D721Med (cell line): ENCODE results near the gene PEPD.

ENCODE experiments used
- DNase-seq: peaks from one replicate; pipeline ENCODE4 v3.0.0; 2011; ENCODE audit warnings: low spot score; ENCODE audit not compliant: insufficient read length
- FAIRE-seq: peaks from 2 replicates; lab custom pipeline; 2011; peaks lifted over from hg19 to GRCh38; lab: Jason Lieb, UNC
- TF ChIP-seq, protein P1 (sequence below): IDR thresholded peaks from 2 replicates; pipeline ENCODE4 v1.5.1; 2012; ENCODE audit warnings: mild to moderate bottlenecking, control low read depth; ENCODE audit not compliant: insufficient read depth; ENCODE audit errors: missing control alignments

The PEPD gene

DNA sequence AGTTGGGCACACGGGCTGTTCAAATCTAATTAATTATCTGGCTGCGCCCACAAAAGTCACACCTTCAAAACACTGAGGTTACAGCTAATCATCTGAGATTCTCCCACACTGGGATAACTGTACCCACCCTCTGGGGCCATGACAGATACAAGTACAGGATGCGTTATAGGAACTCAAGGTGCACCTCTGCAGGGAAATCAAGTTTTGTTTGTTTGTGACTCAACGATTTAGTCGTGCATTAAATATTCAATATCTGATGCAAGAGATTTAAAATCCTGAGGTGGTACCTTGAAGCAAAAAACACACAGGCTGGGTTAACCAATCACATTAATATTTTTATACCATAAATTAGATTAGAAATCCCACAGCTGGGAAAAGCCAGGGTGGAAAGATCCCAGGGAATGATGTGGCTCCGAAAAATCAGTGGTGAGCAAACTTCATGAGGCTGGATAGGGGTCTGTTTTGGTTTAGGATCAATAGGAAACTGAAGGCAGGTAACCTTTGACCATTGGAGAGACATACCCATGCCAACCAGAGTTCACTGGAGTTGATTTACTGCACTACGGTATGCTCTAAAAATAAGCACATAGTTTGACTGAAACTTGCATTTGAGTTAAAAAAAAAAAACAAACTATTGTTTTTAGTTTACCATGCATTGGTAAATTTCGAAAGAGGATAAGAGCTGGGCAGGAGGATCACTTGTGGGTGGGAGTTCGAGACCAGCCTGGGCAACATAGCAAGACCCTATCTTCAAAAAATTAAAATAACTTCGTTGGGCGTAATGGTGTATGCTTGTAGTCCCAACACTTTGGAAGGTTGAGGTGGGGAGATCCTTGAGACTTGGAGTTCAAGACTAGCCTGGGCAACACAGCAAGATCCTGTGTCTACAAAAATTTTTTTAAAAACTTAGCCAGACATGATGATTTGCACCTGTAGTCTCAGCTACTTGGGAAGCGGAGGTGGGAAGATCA is 172.0 kb downstream of the PEPD start:
- TF ChIP-seq, protein P1, sequence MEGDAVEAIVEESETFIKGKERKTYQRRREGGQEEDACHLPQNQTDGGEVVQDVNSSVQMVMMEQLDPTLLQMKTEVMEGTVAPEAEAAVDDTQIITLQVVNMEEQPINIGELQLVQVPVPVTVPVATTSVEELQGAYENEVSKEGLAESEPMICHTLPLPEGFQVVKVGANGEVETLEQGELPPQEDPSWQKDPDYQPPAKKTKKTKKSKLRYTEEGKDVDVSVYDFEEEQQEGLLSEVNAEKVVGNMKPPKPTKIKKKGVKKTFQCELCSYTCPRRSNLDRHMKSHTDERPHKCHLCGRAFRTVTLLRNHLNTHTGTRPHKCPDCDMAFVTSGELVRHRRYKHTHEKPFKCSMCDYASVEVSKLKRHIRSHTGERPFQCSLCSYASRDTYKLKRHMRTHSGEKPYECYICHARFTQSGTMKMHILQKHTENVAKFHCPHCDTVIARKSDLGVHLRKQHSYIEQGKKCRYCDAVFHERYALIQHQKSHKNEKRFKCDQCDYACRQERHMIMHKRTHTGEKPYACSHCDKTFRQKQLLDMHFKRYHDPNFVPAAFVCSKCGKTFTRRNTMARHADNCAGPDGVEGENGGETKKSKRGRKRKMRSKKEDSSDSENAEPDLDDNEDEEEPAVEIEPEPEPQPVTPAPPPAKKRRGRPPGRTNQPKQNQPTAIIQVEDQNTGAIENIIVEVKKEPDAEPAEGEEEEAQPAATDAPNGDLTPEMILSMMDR, result no peak
- DNase-seq, result no peak
- no peak for FAIRE-seq

DNA sequence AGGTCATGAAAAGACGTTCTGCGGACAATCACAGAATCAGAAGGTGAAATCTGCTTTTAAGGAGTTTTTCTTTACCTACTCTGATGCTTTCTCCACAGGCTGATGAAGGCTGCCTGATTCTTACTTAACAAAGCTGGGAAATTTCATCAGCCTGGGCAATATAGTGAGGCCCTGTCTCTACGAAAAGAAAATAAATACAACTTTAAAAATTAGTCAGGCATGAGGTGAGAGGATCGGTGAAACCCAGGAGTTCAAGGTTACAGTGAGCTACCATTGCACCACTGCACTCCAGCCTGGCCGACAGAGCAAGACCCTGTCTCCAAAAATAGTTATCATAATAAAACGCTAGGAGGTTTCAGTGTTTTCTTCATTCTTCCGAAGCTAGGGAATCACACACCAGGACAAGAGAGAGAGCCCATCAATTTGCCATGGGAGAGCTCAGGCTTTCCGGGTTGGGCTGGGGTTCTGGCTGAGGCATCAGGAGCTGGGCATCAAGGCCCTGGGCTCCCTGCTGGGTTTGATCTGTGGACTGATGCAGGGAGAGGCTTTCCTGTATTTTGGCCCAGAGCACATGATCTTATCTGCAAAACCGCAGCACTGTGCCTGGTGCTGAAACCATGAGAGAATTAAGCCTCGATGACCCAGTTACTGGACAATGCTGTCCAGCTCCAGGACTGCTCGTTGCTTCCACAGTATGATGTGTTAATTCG is 173.1 kb downstream of the PEPD start:
- DNase-seq, result no peak
- FAIRE-seq, result no peak
- TF ChIP-seq, protein P1, result no peak

DNA sequence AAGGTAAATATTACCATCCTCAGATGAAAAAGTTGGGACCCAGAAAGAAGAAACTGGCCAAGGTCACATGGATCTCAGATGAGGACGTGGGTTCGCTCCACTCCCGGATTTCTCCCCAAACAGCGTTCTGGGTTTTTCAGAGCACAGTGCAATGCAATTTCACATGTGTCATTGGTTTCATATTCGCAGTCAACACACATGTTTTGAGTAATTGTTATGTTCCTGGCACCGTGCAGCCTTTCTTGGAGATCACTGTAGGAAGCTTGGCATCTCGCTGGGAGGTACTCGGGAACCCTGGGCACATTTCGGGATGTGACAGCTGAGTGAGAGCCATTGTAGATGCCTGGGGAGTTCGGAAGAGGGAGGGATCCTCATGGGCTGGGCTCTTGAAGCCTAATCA is 174.3 kb downstream of the PEPD start:
- no peak for FAIRE-seq
- DNase-seq, result no peak
- TF ChIP-seq, protein P1, result no peak

DNA sequence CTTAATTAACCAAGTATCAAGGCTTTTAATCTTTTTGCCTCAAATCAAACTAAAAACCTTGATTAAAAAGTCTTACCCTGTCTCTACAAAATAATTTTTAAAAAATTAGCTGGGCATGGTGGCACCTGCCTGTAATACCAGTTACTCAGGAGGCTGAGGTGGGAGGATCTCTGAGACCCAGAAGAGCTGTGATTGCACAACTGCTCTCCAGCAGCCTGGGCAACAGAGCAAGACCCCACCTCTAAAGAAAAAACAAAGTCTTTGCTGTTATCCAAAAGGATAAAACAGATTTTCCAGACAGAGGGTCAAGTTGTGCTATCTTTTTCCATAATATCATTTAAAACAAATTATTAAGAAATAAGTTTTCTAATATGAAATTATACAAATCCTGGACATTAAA is 174.9 kb downstream of the PEPD start:
- DNase-seq (no peak), FAIRE-seq (no peak)
- TF ChIP-seq, protein P1, result no peak

DNA sequence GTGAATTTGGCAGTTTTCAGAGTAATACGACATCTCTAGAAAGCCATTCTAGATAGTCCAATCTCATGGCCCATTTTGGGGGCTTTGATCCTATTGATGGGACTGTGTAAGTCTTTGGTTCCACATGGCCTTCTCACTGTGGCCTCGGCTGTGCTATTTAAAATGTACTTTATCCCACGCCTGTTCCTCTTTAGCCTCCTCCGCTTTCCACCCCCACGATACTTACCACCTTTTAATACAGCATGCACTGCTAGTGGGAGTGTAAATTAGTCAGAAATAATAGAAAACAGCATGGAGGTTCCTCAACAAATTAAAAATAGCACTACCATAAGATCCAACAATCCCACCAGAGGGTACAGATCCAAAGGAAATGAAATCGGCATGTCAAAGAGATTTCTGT is 176.4 kb downstream of the PEPD start:
- no peak for FAIRE-seq
- TF ChIP-seq, protein P1, result no peak
- DNase-seq, result no peak

DNA sequence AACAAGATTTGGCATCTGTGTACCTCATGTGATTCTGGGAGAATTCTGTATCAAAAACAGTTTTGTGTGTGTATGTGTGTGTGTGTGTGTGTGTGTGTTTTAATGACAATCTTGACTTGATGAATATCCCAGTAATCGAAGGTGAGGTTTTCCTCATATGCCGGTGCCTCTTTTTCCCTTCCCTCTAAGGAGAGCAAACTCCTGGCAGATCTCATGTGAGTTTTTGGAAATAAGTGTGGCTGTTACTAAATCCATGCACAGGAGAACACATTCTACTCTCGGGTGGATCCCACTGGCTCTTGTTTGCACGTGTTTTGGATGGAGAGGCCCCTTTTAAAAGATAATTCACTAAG is 177.0 kb downstream of the PEPD start:
- no peak for FAIRE-seq
- TF ChIP-seq, protein P1, result no peak
- no peak for DNase-seq
